ENCODE measurements around the gene TMEM8B. TPM values are rescaled to one million over a fixed set of nuclear protein-coding genes. Genes with fewer than 3 reads are reported as not detected.

The TMEM8B gene
- polyA plus RNA-seq, 1 donor from 2014 or later: 1.3 TPM

DNA sequence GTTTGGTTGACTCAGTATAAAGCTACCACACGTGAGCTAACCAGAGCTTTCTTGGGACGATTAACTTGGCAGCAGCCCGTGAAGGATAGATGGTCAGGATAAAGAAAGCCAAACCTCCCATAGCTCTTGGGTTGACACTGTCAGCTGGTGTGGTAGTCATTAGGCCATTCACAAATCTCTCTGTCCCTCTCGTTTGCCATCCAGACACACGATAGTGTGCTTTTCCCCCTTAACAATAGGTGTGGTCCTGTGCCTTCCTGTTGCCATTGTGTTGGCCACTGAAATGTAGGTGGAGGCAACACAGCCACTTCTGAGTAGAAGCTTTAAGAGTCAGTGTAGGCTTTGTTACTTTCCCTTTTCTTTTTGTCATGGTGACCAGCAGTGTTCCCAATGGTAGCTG, 29.4 kb downstream of the TMEM8B start:
- Mint-ChIP-seq H3K36me3 (no peaks in the 10 kb centered on the region), H3K4me1 (peaks cover 0 to 4% (median 2%) of the 10 kb centered on the region in 3 donors), H3K27me3 (peaks cover 2% of the 10 kb centered on the region), H3K4me3 (no peak overlapping the region), H3K27ac (no peak overlapping the region), H3K9me3 (no peaks in the 10 kb centered on the region)

DNA sequence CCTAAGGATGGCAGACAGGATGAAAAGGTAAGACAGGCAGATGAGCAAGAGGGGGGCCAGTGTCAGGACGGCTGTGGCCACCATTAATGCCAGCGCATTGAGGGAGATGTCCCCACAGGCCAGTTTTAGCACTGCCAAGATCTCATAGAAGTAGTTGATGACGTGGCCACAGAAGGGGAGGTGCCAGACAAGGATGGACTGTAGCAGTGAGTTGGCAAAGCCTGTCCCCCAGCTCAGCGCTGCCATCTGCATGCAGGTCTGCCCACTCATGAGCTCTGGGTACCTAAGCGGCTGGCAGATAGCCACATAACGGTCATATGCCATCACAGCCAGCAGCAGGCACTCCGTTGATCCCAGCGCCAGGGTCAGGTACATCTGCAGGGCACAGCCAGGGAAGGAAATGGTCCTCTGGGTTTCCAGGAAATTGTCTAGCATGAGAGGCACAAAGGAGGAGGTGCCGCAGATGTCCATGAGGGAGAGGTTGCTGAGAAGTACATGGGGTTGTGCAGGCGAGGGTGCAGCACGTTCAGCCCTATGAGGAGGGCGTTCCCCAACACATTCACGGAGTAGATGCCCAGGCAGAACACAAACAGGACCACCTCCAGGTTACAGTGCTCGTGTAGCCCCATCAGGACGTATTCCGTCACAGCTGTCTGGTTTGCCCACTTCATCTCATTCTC, 30.4 kb downstream of the TMEM8B start:
- Mint-ChIP-seq H3K27me3 (peaks cover 4% of the 10 kb centered on the region), H3K4me3 (no peak overlapping the region), H3K27ac (no peak overlapping the region), H3K9me3 (no peaks in the 10 kb centered on the region), H3K36me3 (no peaks in the 10 kb centered on the region), H3K4me1 (peaks cover 0 to 4% (median 2%) of the 10 kb centered on the region in 3 donors)

DNA sequence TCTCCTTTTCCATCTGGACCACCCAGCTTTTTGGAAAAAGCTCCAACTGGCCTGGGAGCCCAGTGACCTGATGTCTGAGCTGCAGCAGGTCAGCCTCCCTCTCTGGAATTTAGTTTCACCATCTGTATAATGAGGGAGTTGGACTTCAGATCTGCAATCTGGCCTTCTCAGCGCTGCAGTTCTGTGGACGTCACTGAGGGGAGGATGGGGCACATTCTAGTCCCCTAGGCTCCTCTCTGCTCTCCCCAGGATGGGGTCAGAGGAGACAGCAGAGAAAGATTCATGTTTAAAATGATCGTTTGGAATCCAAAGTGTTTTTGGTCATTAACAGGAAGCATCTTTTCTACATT, 30.9 kb downstream of the TMEM8B start:
- H3K4me3 Mint-ChIP-seq: no peak overlapping the region
- no peaks in the 10 kb centered on the region for H3K36me3 Mint-ChIP-seq
- peaks cover 4% of the 10 kb centered on the region for H3K27me3 Mint-ChIP-seq
- no peaks in the 10 kb centered on the region for H3K9me3 Mint-ChIP-seq
- no peak overlapping the region for H3K27ac Mint-ChIP-seq
- H3K4me1 Mint-ChIP-seq: peaks cover 0 to 4% (median 2%) of the 10 kb centered on the region in 3 donors

DNA sequence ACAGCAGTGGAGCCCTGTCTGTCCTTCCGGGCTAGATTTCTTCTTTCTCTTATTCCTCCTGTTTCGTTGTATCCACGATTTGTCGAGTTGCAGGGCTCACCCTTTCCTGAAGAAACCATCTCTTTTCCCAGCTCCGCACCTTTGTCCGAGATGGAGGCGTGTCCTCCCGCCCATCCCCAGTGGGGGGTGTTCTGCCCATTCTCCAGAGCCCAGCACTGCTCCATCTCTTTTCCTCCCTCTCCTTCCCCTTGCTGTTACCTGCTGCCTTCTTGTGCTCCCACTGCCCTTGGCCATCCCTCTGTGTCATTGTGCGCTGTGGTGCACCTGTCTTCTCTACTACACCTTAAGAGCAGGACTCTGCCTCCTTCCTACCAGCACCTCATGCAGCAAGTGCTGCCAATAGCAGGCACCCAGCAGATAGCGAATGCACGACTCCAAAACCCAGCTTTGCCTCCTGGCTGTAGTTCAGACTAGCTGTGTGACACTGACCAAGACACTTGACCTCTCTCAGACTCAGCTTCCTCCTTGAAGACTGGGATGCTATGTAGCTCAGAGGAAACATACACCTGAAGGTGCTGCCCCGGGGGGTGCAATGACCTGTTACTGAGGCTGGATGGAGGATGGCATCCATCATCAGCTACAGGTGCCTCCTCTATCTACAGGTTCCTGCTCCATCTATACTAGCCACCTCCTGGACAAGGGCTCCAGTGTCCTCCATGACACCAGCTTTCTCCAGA, 32.3 kb downstream of the TMEM8B start:
- Mint-ChIP-seq H3K36me3 (no peaks in the 10 kb centered on the region), H3K4me3 (peak overlapping the region in 1 of 4 donors; percentile 29), H3K27me3 (peaks cover 4% of the 10 kb centered on the region), H3K27ac (no peak overlapping the region), H3K4me1 (peaks cover 0 to 4% (median 2%) of the 10 kb centered on the region in 3 donors), H3K9me3 (no peaks in the 10 kb centered on the region)

DNA sequence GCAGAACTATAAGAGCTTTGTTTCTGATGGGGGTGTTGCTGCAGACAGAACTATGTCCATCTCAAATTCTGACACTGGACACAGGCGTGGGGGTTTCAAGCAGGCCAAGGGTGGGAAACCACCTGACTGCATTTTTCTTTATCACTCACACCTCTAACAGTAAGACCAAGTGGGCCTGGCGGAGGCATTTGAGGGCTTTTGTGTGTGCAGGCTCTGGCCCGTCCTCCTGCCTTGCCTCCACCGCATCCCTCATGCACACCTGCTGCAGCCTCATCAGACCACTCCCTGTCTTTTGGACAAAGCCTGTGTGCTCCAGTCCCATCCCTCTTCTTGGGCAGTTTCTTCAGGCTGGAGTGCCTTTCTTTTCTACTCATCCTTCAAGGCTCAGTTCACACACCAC, 33.3 kb downstream of the TMEM8B start:
- Mint-ChIP-seq H3K4me1 (peaks cover 0 to 4% (median 2%) of the 10 kb centered on the region in 3 donors), H3K36me3 (no peaks in the 10 kb centered on the region), H3K27me3 (peaks cover 4% of the 10 kb centered on the region), H3K4me3 (no peak overlapping the region), H3K9me3 (no peaks in the 10 kb centered on the region), H3K27ac (no peak overlapping the region)

DNA sequence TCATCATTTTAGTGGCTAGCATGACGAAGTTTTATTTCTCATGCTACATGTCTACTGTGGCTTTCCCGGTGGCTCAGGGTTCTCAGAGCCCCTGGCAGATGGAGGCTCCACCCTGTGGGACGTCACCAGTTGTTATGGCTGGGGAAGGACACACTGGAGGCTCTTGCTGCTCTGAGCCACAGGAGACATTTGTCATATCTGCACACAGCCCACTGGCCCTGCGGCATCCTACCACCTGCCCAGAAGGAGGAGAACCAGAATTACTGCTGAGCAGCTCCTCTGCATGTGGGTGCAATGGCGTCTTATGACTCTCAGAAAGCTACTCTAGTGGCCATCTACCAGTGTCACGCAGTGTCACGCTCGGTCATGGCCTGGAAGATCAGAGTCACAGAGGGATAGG, 34.6 kb downstream of the TMEM8B start:
- H3K4me3 Mint-ChIP-seq: no peak overlapping the region
- H3K27me3 Mint-ChIP-seq: peaks cover 4% of the 10 kb centered on the region
- H3K9me3 Mint-ChIP-seq: no peaks in the 10 kb centered on the region
- H3K4me1 Mint-ChIP-seq: peaks cover 0 to 3% (median 1%) of the 10 kb centered on the region in 3 donors
- no peak overlapping the region for H3K27ac Mint-ChIP-seq
- no peaks in the 10 kb centered on the region for H3K36me3 Mint-ChIP-seq

DNA sequence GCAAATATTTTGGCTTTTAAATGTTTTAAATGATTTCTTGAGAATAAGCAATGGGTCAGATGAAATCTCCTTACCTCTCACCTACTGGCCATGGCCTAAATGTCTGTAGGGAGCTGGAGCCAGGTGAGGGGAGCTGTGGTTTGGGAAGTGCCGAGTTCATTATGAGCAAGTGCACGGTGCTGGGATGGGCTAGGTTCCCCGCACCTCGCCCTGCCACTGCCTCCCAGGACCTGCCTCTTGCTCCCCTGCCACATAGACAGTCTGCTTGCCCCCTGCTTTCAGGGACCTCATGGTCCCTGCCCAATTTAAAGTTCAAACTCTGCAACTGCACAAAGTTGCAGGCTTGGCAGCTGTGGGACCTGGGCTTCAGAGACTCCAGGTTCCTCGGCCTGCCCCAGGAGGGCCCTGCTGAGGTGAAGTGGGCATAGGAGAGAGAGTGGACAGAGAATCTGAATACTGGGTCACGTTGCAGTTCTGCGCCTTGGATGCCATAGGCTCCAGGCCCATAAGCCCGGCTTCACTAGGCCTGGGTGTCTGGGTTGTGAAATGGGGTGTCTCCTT, 35.7 kb downstream of the TMEM8B start:
- H3K4me1 Mint-ChIP-seq: peaks cover 0 to 4% (median 0%) of the 10 kb centered on the region in 3 donors
- no peak overlapping the region for H3K27ac Mint-ChIP-seq
- H3K36me3 Mint-ChIP-seq: no peaks in the 10 kb centered on the region
- peaks cover 4% of the 10 kb centered on the region for H3K27me3 Mint-ChIP-seq
- no peaks in the 10 kb centered on the region for H3K9me3 Mint-ChIP-seq
- H3K4me3 Mint-ChIP-seq: no peak overlapping the region

DNA sequence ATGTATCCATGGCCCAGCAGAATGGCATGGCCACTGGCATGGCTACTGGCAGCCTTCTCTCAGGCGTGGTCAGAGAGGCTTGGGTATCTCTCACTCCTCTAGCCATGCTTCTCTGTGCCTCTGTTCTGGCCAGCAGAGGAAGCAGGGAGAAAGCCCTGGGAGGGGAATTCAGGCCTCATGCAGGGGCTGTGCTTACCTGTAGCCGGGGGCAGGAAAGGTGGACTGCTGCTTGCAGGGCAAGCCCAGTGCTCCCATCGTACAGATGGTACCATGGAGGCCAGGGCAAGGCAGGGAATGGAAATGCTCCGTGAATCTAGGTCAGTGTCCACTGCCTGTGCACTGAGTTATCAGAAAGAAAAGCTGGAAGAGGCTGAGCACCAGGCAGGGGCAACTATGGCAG, 38.5 kb downstream of the TMEM8B start:
- H3K9me3 Mint-ChIP-seq: no peaks in the 10 kb centered on the region

DNA sequence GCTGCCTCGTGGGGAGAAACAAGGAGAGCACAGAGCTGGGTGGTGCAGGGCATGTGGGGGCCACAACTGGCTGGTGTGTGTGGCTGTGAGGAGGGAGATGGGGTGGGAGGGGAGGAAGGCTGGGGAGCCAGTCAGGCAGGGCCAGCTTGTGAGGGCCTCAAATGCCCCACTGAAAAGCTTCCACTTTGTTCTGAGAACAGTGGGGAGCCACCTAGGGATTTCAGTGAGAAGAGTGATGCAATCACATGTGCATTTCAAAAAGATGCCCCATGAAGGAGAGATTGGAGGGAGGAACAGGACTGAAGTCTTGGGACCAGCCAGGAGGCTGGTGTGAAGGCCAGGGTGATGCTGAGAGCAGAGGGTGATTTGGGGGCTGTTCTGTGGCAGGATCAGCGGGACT, 39.9 kb downstream of the TMEM8B start:
- Mint-ChIP-seq H3K9me3 (no peaks in the 10 kb centered on the region), H3K27me3 (peaks cover 1% of the 10 kb centered on the region), H3K4me3 (no peak overlapping the region), H3K36me3 (no peaks in the 10 kb centered on the region), H3K4me1 (peaks cover 0 to 2% (median 0%) of the 10 kb centered on the region in 3 donors), H3K27ac (no peak overlapping the region)

More for the DNA sequence above, 38.5 kb downstream of the TMEM8B start:
- H3K4me3 Mint-ChIP-seq: no peak overlapping the region
- H3K4me1 Mint-ChIP-seq: peaks cover 0 to 1% (median 0%) of the 10 kb centered on the region in 3 donors
- no peaks in the 10 kb centered on the region for H3K36me3 Mint-ChIP-seq
- peaks cover 1% of the 10 kb centered on the region for H3K27me3 Mint-ChIP-seq
- H3K27ac Mint-ChIP-seq: no peak overlapping the region

DNA sequence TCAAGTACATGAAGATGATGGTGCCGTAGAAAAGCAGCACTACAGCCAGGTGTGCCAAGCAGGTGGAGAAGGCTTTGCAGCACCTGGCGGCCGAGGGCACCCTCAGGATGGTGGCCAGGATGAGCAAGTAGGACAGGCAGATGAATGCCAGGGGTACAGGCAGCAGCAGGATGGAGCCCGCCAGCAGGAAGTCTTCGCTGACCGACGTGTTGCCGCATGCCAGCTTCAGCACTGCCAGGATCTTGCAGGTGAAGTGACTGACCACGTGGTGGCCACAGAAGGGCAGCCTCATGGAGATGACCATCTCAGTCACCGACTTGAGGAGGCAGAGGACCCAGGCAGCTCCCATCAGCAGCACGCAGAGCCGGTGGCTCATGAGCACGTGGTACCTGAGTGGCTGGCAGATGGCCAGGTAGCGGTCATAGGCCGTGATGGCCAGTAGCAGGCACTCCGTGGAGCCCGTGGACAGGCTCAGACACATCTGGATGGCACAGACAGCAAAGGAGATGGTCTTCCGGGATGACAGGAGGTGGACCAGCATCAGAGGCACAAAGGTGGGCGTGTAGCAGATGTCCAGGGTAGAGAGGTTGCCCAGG, 40.7 kb downstream of the TMEM8B start:
- Mint-ChIP-seq H3K4me3 (no peak overlapping the region), H3K36me3 (no peaks in the 10 kb centered on the region), H3K9me3 (no peaks in the 10 kb centered on the region), H3K4me1 (peaks cover 0 to 2% (median 0%) of the 10 kb centered on the region in 3 donors), H3K27ac (no peak overlapping the region), H3K27me3 (no peaks in the 10 kb centered on the region)

DNA sequence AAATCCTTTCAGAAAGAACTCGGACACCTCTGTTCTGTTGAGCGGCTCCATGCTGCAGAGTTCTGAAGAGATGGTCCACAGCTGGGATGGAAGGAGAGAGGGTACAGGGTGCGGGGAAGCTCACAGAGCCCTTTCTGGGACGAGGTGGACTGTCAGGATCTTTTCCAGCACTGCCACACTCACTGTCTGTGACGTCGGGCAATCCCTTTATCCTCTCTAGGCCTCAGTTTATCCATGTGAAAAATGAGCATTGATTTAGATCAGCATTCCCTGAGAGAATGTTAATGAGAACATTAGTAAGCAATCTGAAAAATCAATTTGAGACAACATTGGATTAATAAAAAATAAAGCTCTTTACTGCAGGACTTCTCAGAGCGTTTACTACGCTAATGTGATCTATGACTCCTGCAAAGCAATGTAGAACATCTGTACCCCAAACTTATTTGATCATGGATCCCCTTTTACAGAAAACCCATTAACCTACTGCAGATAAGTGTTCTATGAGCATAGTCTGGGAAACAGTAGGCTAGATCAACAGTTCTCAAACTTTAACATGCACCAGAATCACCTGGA, 41.4 kb downstream of the TMEM8B start, which contains the start of gene OR13J1:
Gene OR13J1 (minus strand): TSS at position 51 of the 573 bp plus-strand sequence. CDS start 0 bp downstream, at position 51.
- H3K36me3 Mint-ChIP-seq: no peaks in the 10 kb centered on the region
- no peaks in the 10 kb centered on the region for H3K9me3 Mint-ChIP-seq
- peaks cover 0 to 2% (median 0%) of the 10 kb centered on the region in 3 donors for H3K4me1 Mint-ChIP-seq
- H3K27ac Mint-ChIP-seq: no peak within 1 kb of the TSS
- H3K4me3 Mint-ChIP-seq: no peak within 1 kb of the TSS
- H3K27me3 Mint-ChIP-seq: no peaks in the 10 kb centered on the region

DNA sequence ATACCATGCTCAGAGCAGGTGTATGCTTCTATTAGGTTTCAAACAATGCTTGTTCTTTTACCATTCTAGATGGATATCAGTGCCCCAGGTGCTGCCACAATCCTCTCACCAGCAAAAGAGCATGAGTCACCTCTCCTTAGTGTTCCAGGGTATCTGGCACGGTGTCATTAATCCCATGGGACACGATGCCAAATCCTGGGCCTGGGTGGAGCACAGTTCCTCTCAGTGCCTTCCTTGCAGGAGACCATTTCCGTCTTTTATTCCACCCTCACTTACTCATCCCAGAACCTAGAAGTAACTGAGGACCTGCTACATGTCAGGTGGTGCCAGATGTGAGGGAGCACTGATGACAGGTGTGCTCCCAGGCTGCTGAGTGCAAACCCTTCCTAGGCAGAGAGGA, 42.5 kb downstream of the TMEM8B start:
- Mint-ChIP-seq H3K4me1 (peaks cover 0 to 2% (median 0%) of the 10 kb centered on the region in 3 donors), H3K27me3 (no peaks in the 10 kb centered on the region), H3K27ac (no peak overlapping the region), H3K36me3 (peaks cover 2% of the 10 kb centered on the region), H3K9me3 (peaks cover 0 to 5% (median under 1%) of the 10 kb centered on the region in 3 donors), H3K4me3 (no peak overlapping the region)

DNA sequence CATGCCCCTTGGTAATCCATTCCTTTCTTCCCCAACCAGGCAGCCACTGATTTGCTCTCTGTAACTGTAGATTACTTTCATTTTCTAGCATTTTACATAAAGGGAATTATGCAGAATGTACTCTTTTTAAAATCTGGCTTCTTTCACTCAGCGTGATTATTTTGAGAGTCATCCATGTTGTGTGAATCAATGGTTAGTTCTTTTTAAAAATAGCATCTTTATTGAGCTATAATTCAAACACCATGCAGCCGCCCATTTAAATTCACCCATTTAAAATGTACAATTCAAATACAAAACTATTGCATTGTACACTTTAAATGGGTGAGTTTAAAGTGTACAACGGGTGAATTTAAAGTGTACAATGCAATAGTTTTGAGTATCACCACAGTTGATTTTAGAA, 43.5 kb downstream of the TMEM8B start:
- peaks cover 0 to 2% (median 0%) of the 10 kb centered on the region in 3 donors for H3K4me1 Mint-ChIP-seq
- no peak overlapping the region for H3K4me3 Mint-ChIP-seq
- H3K27me3 Mint-ChIP-seq: peaks cover 2% of the 10 kb centered on the region
- peaks cover 2 to 14% (median 4%) of the 10 kb centered on the region in 3 donors for H3K9me3 Mint-ChIP-seq
- no peak overlapping the region for H3K27ac Mint-ChIP-seq
- peaks cover 2% of the 10 kb centered on the region for H3K36me3 Mint-ChIP-seq

DNA sequence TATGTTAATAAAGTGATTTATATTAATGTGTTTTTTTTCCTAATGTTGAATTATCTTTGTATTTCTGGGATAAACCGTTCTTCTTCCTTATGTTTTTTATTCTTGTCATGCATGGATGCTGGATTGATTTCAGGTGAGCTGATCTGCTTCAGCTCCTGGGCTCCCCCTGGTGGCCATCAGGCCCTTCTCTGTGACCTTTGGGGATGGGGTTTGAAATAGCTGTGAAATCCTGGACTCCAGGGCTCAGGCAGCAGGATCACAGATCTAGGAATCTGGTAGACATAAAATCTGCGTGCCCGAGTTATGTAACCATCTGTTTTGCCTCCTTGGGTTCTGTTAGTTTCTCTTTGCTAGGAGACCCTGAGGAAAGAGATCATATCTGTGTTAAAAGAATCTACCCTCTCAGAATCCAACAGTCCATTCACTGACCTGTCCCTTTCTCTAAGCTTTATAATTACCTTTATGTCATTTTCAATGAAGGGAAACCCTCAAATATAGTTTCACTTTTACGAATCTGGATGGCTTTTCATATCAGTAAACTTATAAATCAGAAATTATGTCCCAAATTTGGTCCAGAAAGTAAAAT, 53.3 kb downstream of the TMEM8B start:
- Mint-ChIP-seq H3K4me1 (peaks cover 0 to 1% (median 0%) of the 10 kb centered on the region in 3 donors), H3K27me3 (peaks cover 5% of the 10 kb centered on the region), H3K9me3 (peaks cover 2 to 7% (median 6%) of the 10 kb centered on the region in 3 donors), H3K4me3 (no peak overlapping the region), H3K36me3 (no peaks in the 10 kb centered on the region), H3K27ac (no peak overlapping the region)

Measured in IgD-negative memory B cell (primary cell).